SIG-M5 treated with dmso at 0.1 percent for 504 hours (cell line): Measurements from ENCODE around the gene YEATS2.
"Not testable (repeated sequence)": the region's sequence is repeated elsewhere in the genome, so short reads cannot be mapped to it uniquely, and the experiment has no call there.

Experiments
- DNase-seq: peaks from one replicate; lab custom pipeline; 2025; ENCODE audit not compliant: unreplicated experiment; lab: John Stamatoyannopoulos, UW

YEATS2 gene

GRCh38 chr3:183775781-183776180 lies 78.2 kb downstream of the YEATS2 start:
- peak; percentile 22 for DNase-seq

- peak; percentile 25 for DNase-seq
These were observed 78.9 kb downstream of the YEATS2 start for GRCh38 chr3:183776451-183776850.

- DNase-seq, result no peak
These were observed 79.5 kb downstream of the YEATS2 start for GRCh38 chr3:183777016-183777618.

- peak; percentile 79 for DNase-seq
These were observed 82.4 kb downstream of the YEATS2 start for GRCh38 chr3:183779896-183780465.

GRCh38 chr3:183781246-183781645 lies 83.6 kb downstream of the YEATS2 start:
- no peak for DNase-seq

GRCh38 chr3:183782576-183783276 lies 85.1 kb downstream of the YEATS2 start:
- no peak for DNase-seq

GRCh38 chr3:183784503-183784902 lies 86.9 kb downstream of the YEATS2 start:
- DNase-seq, result not testable (repeated sequence)

GRCh38 chr3:183789826-183790225 lies 92.2 kb downstream of the YEATS2 start:
- DNase-seq, result no peak

GRCh38 chr3:183790700-183791099 lies 93.1 kb downstream of the YEATS2 start:
- DNase-seq, result no peak

- no peak for DNase-seq
These were observed 95.4 kb downstream of the YEATS2 start for GRCh38 chr3:183792976-183793375.

GRCh38 chr3:183794452-183794851 lies 96.9 kb downstream of the YEATS2 start:
- no peak for DNase-seq

- DNase-seq, result no peak
These were observed 98.8 kb downstream of the YEATS2 start for GRCh38 chr3:183796372-183796771.

GRCh38 chr3:183797996-183798395 lies 100.4 kb downstream of the YEATS2 start:
- DNase-seq, result no peak

GRCh38 chr3:183799461-183799860 lies 101.9 kb downstream of the YEATS2 start:
- DNase-seq, result no peak

- no peak for DNase-seq
These were observed 102.8 kb downstream of the YEATS2 start for GRCh38 chr3:183800243-183800863.

GRCh38 chr3:183801601-183802000 lies 104.0 kb downstream of the YEATS2 start:
- DNase-seq, result no peak

- DNase-seq, result no peak
These were observed 105.4 kb downstream of the YEATS2 start for GRCh38 chr3:183802989-183803388.

GRCh38 chr3:183807209-183807728 lies 109.7 kb downstream of the YEATS2 start:
- DNase-seq, result no peak

- DNase-seq, result no peak
These were observed 110.3 kb downstream of the YEATS2 start for GRCh38 chr3:183807881-183808280.

- DNase-seq, result no peak
These were observed 110.8 kb downstream of the YEATS2 start for GRCh38 chr3:183808355-183808754.

- DNase-seq, result no peak
These were observed 111.7 kb downstream of the YEATS2 start for GRCh38 chr3:183809270-183809669.
